ENCODE measurements around the gene EYA4.

Gene EYA4

GRCh38 chr6:133289733-133290306 lies 48.7 kb downstream of the EYA4 start:
- no peak for DNase-seq

- no peak for DNase-seq
These were observed 49.8 kb downstream of the EYA4 start for GRCh38 chr6:133290930-133291329.

GRCh38 chr6:133291671-133292070 lies 50.5 kb downstream of the EYA4 start:
- no peak for DNase-seq

GRCh38 chr6:133297657-133298056 lies 56.5 kb downstream of the EYA4 start:
- no peak for DNase-seq

DNA sequence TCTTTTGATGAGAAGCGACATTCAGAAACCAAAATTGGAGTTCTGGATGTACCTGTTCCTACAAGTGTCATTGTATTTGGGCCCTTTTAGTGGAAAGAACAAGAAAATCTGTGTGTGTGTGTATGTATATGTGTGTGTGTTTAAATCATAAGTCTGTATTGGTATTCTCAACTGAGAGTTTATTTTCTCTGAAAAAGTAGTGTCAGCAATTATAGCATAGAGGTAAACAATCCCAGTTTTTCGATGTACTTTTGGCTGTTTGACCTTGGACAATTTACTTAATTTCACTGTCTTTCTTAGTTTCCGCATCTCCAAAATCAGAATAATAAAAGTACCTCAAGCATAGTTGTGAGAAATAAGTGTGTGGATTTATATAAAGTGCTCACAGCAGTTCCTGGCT lies 57.2 kb downstream of the EYA4 start:
- DNase-seq = no peak

GRCh38 chr6:133298801-133299200 lies 57.6 kb downstream of the EYA4 start:
- no peak for DNase-seq

GRCh38 chr6:133300896-133301295 lies 59.7 kb downstream of the EYA4 start:
- DNase-seq = no peak

- DNase-seq = no peak
These were observed 60.7 kb downstream of the EYA4 start for GRCh38 chr6:133301835-133302234.

DNA sequence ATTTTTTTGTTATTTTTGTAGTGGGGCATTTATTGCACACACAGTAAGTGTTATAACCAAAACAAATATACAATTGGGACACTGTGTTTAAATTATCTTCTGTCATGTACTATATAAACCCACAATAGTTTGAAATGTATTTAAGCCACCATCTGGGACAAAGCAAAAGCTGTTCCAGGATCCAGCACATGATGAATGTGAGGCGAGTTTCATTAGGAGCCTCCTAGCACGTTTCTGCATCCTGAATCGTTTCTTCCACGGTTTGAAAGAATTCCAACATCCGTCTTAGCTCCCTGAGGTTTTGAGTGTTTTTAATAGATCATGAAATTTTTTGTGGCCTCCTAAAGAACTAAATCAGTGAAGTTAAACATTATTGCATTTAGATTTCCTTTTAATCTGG lies 65.8 kb downstream of the EYA4 start:
- DNase-seq = no peak

DNA sequence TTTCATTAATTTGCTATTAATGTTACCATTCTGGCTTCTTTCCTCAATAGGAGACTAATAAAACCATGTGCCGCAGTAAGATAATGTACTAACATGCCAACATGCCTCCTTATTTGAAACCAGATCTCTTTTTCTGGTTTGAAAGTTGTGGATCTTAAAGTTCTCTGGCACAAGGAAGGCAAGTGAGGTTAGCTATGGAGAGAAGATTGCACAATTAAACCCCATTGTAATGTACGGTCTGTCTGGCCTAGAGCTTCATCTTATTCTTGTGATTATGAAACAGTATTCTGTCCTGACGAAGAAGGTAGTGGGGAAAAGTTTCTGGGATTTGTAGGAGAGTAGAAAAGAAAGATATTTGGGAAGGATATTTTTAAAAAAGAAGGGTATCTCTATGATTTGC lies 68.4 kb downstream of the EYA4 start:
- DNase-seq = no peak

DNA sequence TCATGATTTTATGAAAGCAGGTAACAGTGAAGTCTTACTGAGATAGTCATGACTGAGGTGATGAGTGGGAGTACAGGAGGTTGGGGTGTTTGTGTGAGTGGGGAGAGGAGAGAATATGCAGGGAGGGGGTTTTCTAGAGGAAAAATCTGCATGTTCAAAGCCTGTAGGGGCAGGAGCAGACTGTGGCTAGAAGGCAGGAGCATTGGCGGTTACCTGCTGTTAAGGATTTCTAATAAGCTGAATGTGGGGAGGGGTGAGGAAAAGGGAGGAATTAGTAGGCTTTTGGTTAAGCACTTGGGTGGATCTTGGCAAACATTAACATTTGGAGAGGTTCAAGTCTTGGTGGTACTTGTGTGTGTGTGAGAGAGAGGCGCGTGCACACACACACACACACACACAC lies 70.8 kb downstream of the EYA4 start:
- no peak for DNase-seq

DNA sequence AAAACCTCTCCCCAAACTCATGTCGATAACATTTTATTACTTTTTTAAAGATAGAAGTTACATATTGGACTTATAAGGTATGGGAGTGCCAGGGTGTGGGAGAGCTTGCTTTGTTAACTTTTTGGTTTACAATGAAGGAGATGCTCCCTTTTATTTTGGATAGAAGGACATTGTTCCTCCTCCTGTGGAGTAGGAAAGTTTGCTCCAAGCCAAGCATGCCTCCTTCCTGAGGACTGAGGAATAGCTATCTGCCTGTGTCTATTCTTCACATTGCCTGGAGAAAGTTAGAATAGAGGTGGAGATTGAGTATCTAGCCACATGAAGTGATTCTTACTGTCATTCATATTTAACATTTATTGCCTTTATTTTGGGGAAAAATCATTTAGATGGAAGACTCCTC lies 71.9 kb downstream of the EYA4 start:
- DNase-seq = no peak

GRCh38 chr6:133314947-133315346 lies 73.8 kb downstream of the EYA4 start:
- DNase-seq = no peak

- no peak for DNase-seq
These were observed 74.7 kb downstream of the EYA4 start for GRCh38 chr6:133315811-133316210.

- no peak for DNase-seq
These were observed 76.5 kb downstream of the EYA4 start for GRCh38 chr6:133317704-133318103.

GRCh38 chr6:133326584-133326983 lies 85.4 kb downstream of the EYA4 start:
- DNase-seq = no peak

GRCh38 chr6:133333852-133334251 lies 92.7 kb downstream of the EYA4 start:
- no peak for DNase-seq

DNA sequence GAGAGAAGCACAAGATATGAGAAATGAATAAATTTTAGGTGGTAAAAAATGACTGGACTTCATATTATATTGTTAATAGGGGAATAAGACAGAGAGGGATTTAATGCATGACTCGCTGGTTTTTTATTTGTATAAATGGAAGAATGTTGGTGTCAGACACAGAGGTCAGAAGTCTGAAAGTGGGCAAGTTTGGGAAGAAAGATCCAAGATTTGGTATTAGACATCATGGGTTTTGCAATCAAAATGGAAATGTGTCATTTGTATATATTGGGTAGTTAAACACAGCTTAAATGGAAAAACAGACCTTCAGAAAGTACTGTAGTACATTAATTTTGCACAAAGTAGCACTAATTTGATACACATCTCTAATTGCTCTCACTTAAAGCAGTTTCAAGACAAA lies 96.2 kb downstream of the EYA4 start:
- DNase-seq = no peak

DNA sequence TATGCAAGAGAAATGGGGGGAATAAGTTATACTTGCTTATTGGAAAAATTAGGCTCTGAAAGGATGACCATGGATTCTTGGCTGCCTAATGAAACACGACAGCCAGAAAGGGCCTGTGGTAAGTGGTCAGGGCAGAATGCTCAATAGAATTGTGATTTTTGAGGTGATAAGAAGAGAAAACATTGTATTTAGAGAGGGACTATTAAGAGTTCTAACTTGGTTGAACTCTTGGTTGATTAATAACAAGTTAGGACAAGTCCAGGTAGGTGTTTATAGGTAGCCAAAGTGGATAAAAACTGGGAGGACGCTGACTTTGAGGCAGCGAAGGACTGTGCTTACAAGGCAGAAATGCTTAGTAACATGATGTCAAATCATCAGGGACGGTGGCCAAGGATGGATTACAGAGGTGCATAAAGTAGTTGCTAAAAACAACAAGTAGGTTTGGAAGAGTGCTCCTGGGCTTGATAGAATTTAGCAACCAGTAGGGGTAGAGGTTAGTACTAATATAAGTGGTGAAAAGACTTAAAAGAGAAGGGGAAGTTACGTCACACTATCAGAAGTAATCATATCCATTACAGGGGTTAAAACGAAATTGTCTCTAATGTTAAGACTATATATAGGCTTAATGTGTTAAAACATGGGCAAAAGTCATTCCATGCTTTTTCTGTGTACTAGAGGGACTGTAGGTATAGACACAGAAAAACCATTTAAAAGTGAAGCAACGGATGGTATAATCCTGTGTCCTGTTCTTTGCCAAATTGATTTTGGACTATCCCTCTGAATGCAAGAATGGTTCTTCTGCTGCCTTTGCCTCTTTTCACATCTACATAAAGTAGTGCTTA lies 98.6 kb downstream of the EYA4 start:
- no peak for DNase-seq

DNA sequence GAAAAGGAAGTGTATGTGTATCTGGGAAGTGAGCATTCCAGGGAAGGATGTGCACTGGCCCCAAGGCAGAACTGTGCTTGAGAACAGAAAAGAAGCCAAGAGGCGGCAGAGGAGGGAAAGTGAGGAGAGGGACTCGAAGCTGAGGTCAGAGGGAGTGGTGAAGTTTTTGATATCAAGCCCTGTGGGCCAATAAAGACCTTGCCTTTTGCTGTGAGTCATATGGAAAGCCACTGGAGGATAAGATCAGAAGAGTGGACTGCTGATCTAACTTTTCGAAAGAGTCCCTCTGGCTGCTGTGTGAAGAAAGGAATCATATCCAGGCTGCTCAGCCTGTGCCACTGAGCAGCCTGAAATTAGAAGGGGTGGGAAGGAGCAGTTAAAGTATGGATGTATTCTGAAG lies 99.4 kb downstream of the EYA4 start:
- no peak for DNase-seq

DNA sequence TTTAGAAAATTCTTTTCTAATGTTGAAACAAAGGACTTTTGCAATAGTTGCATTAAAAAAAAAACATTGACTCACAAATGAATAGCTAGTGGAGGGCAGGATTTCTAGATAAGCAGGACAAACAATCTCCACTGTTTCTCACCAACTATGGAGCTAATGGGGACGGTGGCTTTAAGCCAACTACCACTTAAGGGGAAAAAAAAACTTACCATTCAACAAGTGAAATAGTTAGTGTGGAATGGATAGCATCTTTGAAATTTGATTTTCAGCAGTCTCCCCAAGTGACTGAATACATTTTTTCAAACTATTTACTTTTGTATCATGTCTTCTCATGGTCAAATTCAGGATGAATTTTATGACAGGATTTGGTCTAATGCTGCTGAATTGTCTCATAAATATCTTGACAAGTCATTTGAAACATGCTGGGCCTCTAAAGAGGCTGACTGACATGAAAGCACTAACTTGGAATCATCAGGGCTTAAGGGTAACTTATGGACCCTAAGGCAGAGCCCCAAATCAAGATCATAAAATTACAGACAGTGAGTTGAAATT lies 100.5 kb downstream of the EYA4 start:
- DNase-seq = no peak

- DNase-seq = no peak
These were observed 102.1 kb downstream of the EYA4 start for GRCh38 chr6:133343220-133343619.

GRCh38 chr6:133348846-133349245 lies 107.7 kb downstream of the EYA4 start:
- DNase-seq = no peak

DNA sequence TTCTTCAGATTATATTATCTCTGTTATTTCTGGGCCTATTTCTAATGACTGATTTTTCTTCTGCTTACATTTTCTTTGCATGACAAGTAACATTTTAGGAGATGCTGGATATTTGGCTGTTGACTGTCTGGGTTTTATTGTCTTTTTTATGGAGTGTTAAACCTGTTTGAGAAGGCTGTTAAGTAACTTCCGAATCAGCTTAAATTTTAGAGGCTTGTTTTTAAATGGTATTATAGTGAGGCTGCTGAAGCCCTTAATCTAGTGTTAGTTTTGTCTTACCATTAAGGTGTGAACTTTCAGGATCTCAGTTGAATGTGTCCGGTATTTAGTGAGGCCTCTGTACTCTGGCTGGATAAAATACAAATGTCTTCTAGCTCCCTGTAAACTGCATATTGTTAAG lies 109.8 kb downstream of the EYA4 start:
- DNase-seq = no peak

DNA sequence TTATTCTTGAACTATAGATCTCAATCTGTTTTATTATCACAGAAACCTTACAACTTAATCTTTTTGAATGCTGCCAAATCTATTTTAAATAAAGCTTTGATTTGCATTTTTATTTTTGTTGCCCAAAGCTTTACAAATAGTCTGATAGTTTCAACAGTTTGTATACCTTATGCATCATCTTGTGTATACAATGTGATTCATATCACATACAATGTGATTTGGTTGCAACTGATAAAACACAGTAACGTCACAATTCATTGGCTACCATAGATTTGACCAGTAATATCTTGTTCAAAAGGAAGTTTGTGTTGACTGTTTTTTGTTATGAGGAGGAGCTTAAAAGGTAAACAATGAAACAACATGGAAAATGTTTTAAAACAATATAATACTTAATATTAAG lies 110.9 kb downstream of the EYA4 start:
- DNase-seq = no peak
